ENCODE data around the gene HLA-F. TPM values are rescaled to one million over a fixed set of nuclear protein-coding genes. Genes with fewer than 3 reads are reported as not detected.

The HLA-F gene
- polyA plus RNA-seq, 1 of the 3 experiments (the other 2 are of a cell fraction): 0.31 TPM

- TF ChIP-seq MEF2A (IDR thresholded peaks at IDR 0.05; ENCODE audit: borderline replicate concordance, low read depth): no peak
- TF ChIP-seq IRF3 (IDR thresholded peaks at IDR 0.05; ENCODE audit: low read depth, low read length): no peak
- no peak for TF ChIP-seq NFIC (IDR thresholded peaks at IDR 0.05; ENCODE audit: borderline replicate concordance)
- no peak for TF ChIP-seq GATA2 (CRISPR knock-in tag; IDR thresholded peaks at IDR 0.05)
Observed at GRCh38 chr6:29762051-29762450, 38.8 kb downstream of the HLA-F start (continued).

GRCh38 chr6:29762781-29763214 is 39.6 kb downstream of the HLA-F start:
- WGBS (ENCODE audit: low lambda C conversion rate): 8% methylated on average over 2 of the region's 2 CpGs
- Histone ChIP-seq H3K9me2 (no peaks in the 10 kb centered on the region), H3K27me3 (ENCODE audit: insufficient read depth) (peaks cover 15% of the 10 kb centered on the region; the same call in 1 of the 2 replicates), H3K4me2 (no peak overlapping the region), H3K9ac (no peak overlapping the region), H4K20me1 (ENCODE audit: insufficient read depth) (no peaks in the 10 kb centered on the region), H3F3A (replicated peaks; ENCODE audit: insufficient read depth) (peaks cover 6% of the 10 kb centered on the region), H3K27ac (ENCODE audit: low read depth in 2 of 2, low read length in 1 of 2) (no peak overlapping the region), H3K36me3 (replicated peaks in 1 of 2; ENCODE audit: control insufficient read depth in 1 of 2, insufficient read depth in 2 of 2, low read length in 1 of 2) (no peaks in the 10 kb centered on the region), H3K9me3 (no peaks in the 10 kb centered on the region), H3K4me1 (ENCODE audit: control insufficient read depth in 1 of 2, insufficient read depth in 2 of 2, low read depth in 1 of 2, low read length in 1 of 2) (no peaks in the 10 kb centered on the region), H3K79me2 (ENCODE audit: insufficient read depth) (no peaks in the 10 kb centered on the region), H3K4me3 (ENCODE audit: low read depth in 2 of 2, low read length in 1 of 2) (no peak overlapping the region), H2AFZ (ENCODE audit: low read depth) (no peak overlapping the region)
- no peak for DNase-seq
- ChIA-PET POLR2A (no interaction called here), CTCF (interaction anchor here (1.1 kb wide), 1 partner anchor 25 kb away, joined by 3 read pairs; no protein-coding TSS in a partner anchor)
- TF ChIP-seq TEAD4 (IDR thresholded peaks at IDR 0.05; ENCODE audit: borderline replicate concordance, insufficient read depth) (no peak), JUND (IDR thresholded peaks at IDR 0.05) (no peak), MAX (IDR thresholded peaks at IDR 0.05; ENCODE audit: low read depth) (no peak), CTCF (IDR thresholded peaks at IDR 0.05) (no peak), USF2 (IDR thresholded peaks at IDR 0.05; ENCODE audit: borderline replicate concordance, low read depth, low read length) (no peak), TAF1 (IDR thresholded peaks at IDR 0.05; ENCODE audit: borderline replicate concordance, low read depth, low read length) (no peak), NRF1 (IDR thresholded peaks at IDR 0.05; ENCODE audit: low read depth, low read length) (no peak), CHD2 (IDR thresholded peaks at IDR 0.05; ENCODE audit: low read length, partially characterized antibody) (no peak), RXRA (IDR thresholded peaks at IDR 0.05; ENCODE audit: borderline replicate concordance, low read depth) (no peak), GATA2 (CRISPR knock-in tag; IDR thresholded peaks at IDR 0.05) (no peak), SMC3 (IDR thresholded peaks at IDR 0.05; ENCODE audit: low read depth, low read length) (no peak), YY1 (IDR thresholded peaks at IDR 0.05; ENCODE audit: low read depth) (no peak), NFIC (IDR thresholded peaks at IDR 0.05; ENCODE audit: borderline replicate concordance) (no peak), POLR2AphosphoS5 (IDR thresholded peaks at IDR 0.05; ENCODE audit: low read depth, low read length) (no peak), MXI1 (IDR thresholded peaks at IDR 0.05; ENCODE audit: low read depth, low read length) (no peak), REST (IDR thresholded peaks at IDR 0.05; ENCODE audit: low read depth, low read length) (no peak), RFX5 (IDR thresholded peaks at IDR 0.05; ENCODE audit: low read length) (no peak)

Data from SK-N-SH (cell line).